ENCODE results near the gene SGSM2. TPM values are rescaled to one million over a fixed set of nuclear protein-coding genes. Genes with fewer than 3 reads are reported as not detected.

SGSM2 gene
- polyA plus RNA-seq, 1 donor (not counting 4 experiments of a cell fraction or from before 2014, with no cell fraction given) = 16.4 TPM

GRCh38 chr17:2419486-2419885 lies 82.2 kb downstream of the SGSM2 start:
- Histone ChIP-seq H3K79me2 (ENCODE audit: control insufficient read depth, insufficient read depth, low read length) (no peaks in the 10 kb centered on the region), H3K9me1 (ENCODE audit: control insufficient read depth, extremely low read depth, insufficient read depth, low read length) (no peaks in the 10 kb centered on the region), H3K4me2 (ENCODE audit: control insufficient read depth, extremely low read depth, insufficient read depth, low read depth, low read length) (no peak overlapping the region), H3K36me3 (ENCODE audit: control insufficient read depth in 2 of 2, extremely low read depth in 1 of 2, insufficient read depth in 2 of 2, low read length in 2 of 2) (peaks cover 11 to 27% of the 10 kb centered on the region in 2 experiments), H3K27ac (ENCODE audit: control insufficient read depth, insufficient read depth, low read length) (no peak overlapping the region), H2AFZ (ENCODE audit: control insufficient read depth, low read length) (no peak overlapping the region), H3K4me3 (ENCODE audit: control insufficient read depth in 2 of 3, extremely low read depth in 1 of 3, insufficient read depth in 2 of 3, low read depth in 1 of 3, low read length in 3 of 3) (no peak overlapping the region), H4K20me1 (ENCODE audit: control insufficient read depth, extremely low read depth, insufficient read depth, low read length) (no peaks in the 10 kb centered on the region), H3K9me3 (ENCODE audit: control insufficient read depth, low read depth, low read length) (no peaks in the 10 kb centered on the region), H3K27me3 (ENCODE audit: control insufficient read depth, extremely low read depth, insufficient read depth, low read length) (no peaks in the 10 kb centered on the region), H3K4me1 (ENCODE audit: control insufficient read depth, extremely low read depth, insufficient read depth, low read length) (peaks cover 13% of the 10 kb centered on the region), H3K9ac (ENCODE audit: control insufficient read depth, extremely low read depth, insufficient read depth, low read length) (no peak overlapping the region)
- no peak for DNase-seq (ENCODE audit: low read depth, low spot score)
- FAIRE-seq = no peak
- dilution Hi-C loops (cut with MboI; ENCODE audit: extremely low pct_ligation_motif_present, low sequenced_read_pairs) = no loop called here
- no peak for TF ChIP-seq EZH2 (IDR thresholded peaks at IDR 0.05; ENCODE audit: low read length)
- no peak for TF ChIP-seq CTCF (optimal IDR thresholded peaks at IDR 0.05 in 1 of 3, IDR thresholded peaks at IDR 0.05 in 1 of 3, conservative IDR thresholded peaks at IDR 0.05 in 1 of 3; ENCODE audit: extremely low read depth in 1 of 3, insufficient read depth in 2 of 3, low read length in 3 of 3)

- dilution Hi-C loops (cut with MboI; ENCODE audit: extremely low pct_ligation_motif_present, low sequenced_read_pairs) = no loop called here
Observed at GRCh38 chr17:2420176-2420575, 82.9 kb downstream of the SGSM2 start.

More at GRCh38 chr17:2420176-2420575, 82.9 kb downstream of the SGSM2 start:
- no peaks in the 10 kb centered on the region for H4K20me1 ChIP-seq (ENCODE audit: control insufficient read depth, extremely low read depth, insufficient read depth, low read length)
- H3K4me1 ChIP-seq (ENCODE audit: control insufficient read depth, extremely low read depth, insufficient read depth, low read length) = peaks cover 13% of the 10 kb centered on the region
- no peak overlapping the region for H2AFZ ChIP-seq (ENCODE audit: control insufficient read depth, low read length)
- H3K79me2 ChIP-seq (ENCODE audit: control insufficient read depth, insufficient read depth, low read length) = no peaks in the 10 kb centered on the region
- peaks cover 11 to 27% of the 10 kb centered on the region in 2 experiments for H3K36me3 ChIP-seq (ENCODE audit: control insufficient read depth in 2 of 2, extremely low read depth in 1 of 2, insufficient read depth in 2 of 2, low read length in 2 of 2)
- no peaks in the 10 kb centered on the region for H3K9me1 ChIP-seq (ENCODE audit: control insufficient read depth, extremely low read depth, insufficient read depth, low read length)
- no peak overlapping the region for H3K27ac ChIP-seq (ENCODE audit: control insufficient read depth, insufficient read depth, low read length)
- H3K27me3 ChIP-seq (ENCODE audit: control insufficient read depth, extremely low read depth, insufficient read depth, low read length) = no peaks in the 10 kb centered on the region
- FAIRE-seq = no peak
- no peaks in the 10 kb centered on the region for H3K9me3 ChIP-seq (ENCODE audit: control insufficient read depth, low read depth, low read length)
- no peak overlapping the region for H3K4me3 ChIP-seq (ENCODE audit: control insufficient read depth in 2 of 3, extremely low read depth in 1 of 3, insufficient read depth in 2 of 3, low read depth in 1 of 3, low read length in 3 of 3)
- no peak for TF ChIP-seq EZH2 (IDR thresholded peaks at IDR 0.05; ENCODE audit: low read length)
- TF ChIP-seq CTCF (optimal IDR thresholded peaks at IDR 0.05 in 1 of 3, IDR thresholded peaks at IDR 0.05 in 1 of 3, conservative IDR thresholded peaks at IDR 0.05 in 1 of 3; ENCODE audit: extremely low read depth in 1 of 3, insufficient read depth in 2 of 3, low read length in 3 of 3) = no peak
- no peak for DNase-seq (ENCODE audit: low read depth, low spot score)
- H3K4me2 ChIP-seq (ENCODE audit: control insufficient read depth, extremely low read depth, insufficient read depth, low read depth, low read length) = no peak overlapping the region
- H3K9ac ChIP-seq (ENCODE audit: control insufficient read depth, extremely low read depth, insufficient read depth, low read length) = no peak overlapping the region

Data from keratinocyte (primary cell).